HG03565 (cell line): Measurements from ENCODE around the gene MEFV.
"Not testable (repeated sequence)": the region's sequence is repeated elsewhere in the genome, so short reads cannot be mapped to it uniquely, and the experiment has no call there.

Source experiments
- ATAC-seq: cut with Tn5 transposase; IDR thresholded peaks from one replicate; pipeline ENCODE4 v1.9.1; 2021; ENCODE audit warnings: mild to moderate bottlenecking, moderate library complexity; ENCODE audit not compliant: unreplicated experiment

MEFV gene

GRCh38 chr16:3256146-3256865 is at the start of gene MEFV:
Gene MEFV, minus strand, starts transcription at chr16:3256633. Its CDS starts 46 bp downstream, at chr16:3256587.
- ATAC-seq, result no peak

GRCh38 chr16:3306078-3306477 is 49.6 kb upstream of the MEFV start:
- no peak for ATAC-seq

- ATAC-seq, result peak; percentile 85
Measured at GRCh38 chr16:3305109-3306068, 49.0 kb upstream of the MEFV start, which contains the start of the genes TIGD7 and ZNF75A. Gene TIGD7, minus strand, starts transcription at chr16:3305430. Its CDS starts 4,816 bp downstream, at chr16:3300614. Gene ZNF75A, plus strand, starts transcription at chr16:3305497. Its CDS starts 2,932 bp downstream, at chr16:3308429.

- ATAC-seq, result no peak
Measured at GRCh38 chr16:3304370-3304769, 47.9 kb upstream of the MEFV start.

GRCh38 chr16:3295783-3296182 is 39.4 kb upstream of the MEFV start:
- no peak for ATAC-seq

GRCh38 chr16:3295209-3295608 is 38.8 kb upstream of the MEFV start:
- no peak for ATAC-seq

GRCh38 chr16:3292604-3293003 is 36.2 kb upstream of the MEFV start:
- ATAC-seq, result no peak

- ATAC-seq, result no peak
Measured at GRCh38 chr16:3289998-3290673, 33.7 kb upstream of the MEFV start.

- no peak for ATAC-seq
Measured at GRCh38 chr16:3285131-3285530, 28.7 kb upstream of the MEFV start.

GRCh38 chr16:3283543-3284447 is 27.4 kb upstream of the MEFV start:
- no peak for ATAC-seq

GRCh38 chr16:3282730-3283542 is 26.5 kb upstream of the MEFV start, which contains the start of gene ZNF263:
Gene ZNF263, plus strand, starts transcription at chr16:3283491. Its CDS starts 328 bp downstream, at chr16:3283819.
- peak; percentile 73 for ATAC-seq

- ATAC-seq, result peak; percentile 5
Measured at GRCh38 chr16:3282103-3282729, 25.8 kb upstream of the MEFV start.

GRCh38 chr16:3281222-3281820 is 24.9 kb upstream of the MEFV start:
- ATAC-seq, result no peak

- ATAC-seq, result no peak
Measured at GRCh38 chr16:3276679-3277078, 20.2 kb upstream of the MEFV start.

GRCh38 chr16:3274947-3275346 is 18.5 kb upstream of the MEFV start:
- no peak for ATAC-seq

GRCh38 chr16:3274490-3274889 is 18.1 kb upstream of the MEFV start:
- ATAC-seq, result no peak

GRCh38 chr16:3271281-3271680 is 14.8 kb upstream of the MEFV start:
- ATAC-seq, result not testable (repeated sequence)

- ATAC-seq, result not testable (repeated sequence)
Measured at GRCh38 chr16:3270718-3271117, 14.3 kb upstream of the MEFV start.
